DOHH2 (cell line): ENCODE measurements around the gene TMTC1.

Experiments
- H3F3A ChIP-seq: fragments of 200-600 bp; sonication (generic), shearing (Covaris generic); 2 replicates; pipeline ENCODE4 v1.6.0; 2016; ENCODE audit warnings: antibody characterized with exemption, mild to moderate bottlenecking; ENCODE audit not compliant: control insufficient read depth, insufficient read depth
- H3K27ac ChIP-seq: fragments of 200-600 bp; sonication (generic); 2 replicates; pipeline ENCODE4 v1.5.1; 2014; ENCODE audit warnings: low read depth, mild to moderate bottlenecking, low read length, moderate library complexity
- H3K27me3 ChIP-seq: fragments of 200-600 bp; sonication (generic); 2 replicates; pipeline ENCODE4 v1.6.1; 2014; ENCODE audit warnings: mild to moderate bottlenecking, low read length, mixed read lengths; ENCODE audit not compliant: control insufficient read depth
- H3K36me3 ChIP-seq: fragments of 200-600 bp; sonication (generic); 2 replicates; pipeline ENCODE4 v1.6.1; 2014; ENCODE audit warnings: mild to moderate bottlenecking, low read length, moderate library complexity, mixed read lengths; ENCODE audit not compliant: control insufficient read depth
- H3K4me1 ChIP-seq: fragments of 200-600 bp; sonication (generic); 2 replicates; pipeline ENCODE4 v1.6.1; 2014; ENCODE audit warnings: mild to moderate bottlenecking, low read length, mixed read lengths; ENCODE audit not compliant: control insufficient read depth
- H3K4me2 ChIP-seq: fragments of 200-600 bp; sonication (generic); 2 replicates; pipeline ENCODE4 v1.6.0; 2014; ENCODE audit warnings: mild to moderate bottlenecking, low read length, moderate library complexity
- H3K4me3 ChIP-seq: fragments of 200-600 bp; sonication (generic); 2 replicates; pipeline ENCODE4 v1.5.1; 2014; ENCODE audit warnings: mild to moderate bottlenecking, low read length, mixed read lengths
- H3K79me2 ChIP-seq: fragments of 200-600 bp; sonication (generic); 2 replicates; pipeline ENCODE4 v1.6.1; 2014; ENCODE audit warnings: mild to moderate bottlenecking, low read length, mixed read lengths; ENCODE audit not compliant: control insufficient read depth
- H3K9me2 ChIP-seq: fragments of 200-600 bp; sonication (generic); replicated peaks from 2 replicates; pipeline ENCODE4 v1.6.1; 2014; ENCODE audit warnings: mild to moderate bottlenecking, low read length, mixed read lengths; ENCODE audit not compliant: control insufficient read depth
- H3K9me3 ChIP-seq: fragments of 200-600 bp; sonication (generic); 2 replicates; pipeline ENCODE4 v1.6.1; 2014; ENCODE audit warnings: antibody characterized with exemption, low read length, mixed read lengths; ENCODE audit not compliant: control insufficient read depth, insufficient read depth
- H4K20me1 ChIP-seq: fragments of 200-600 bp; sonication (generic); 2 replicates; pipeline ENCODE4 v1.6.0; 2014; ENCODE audit warnings: low read depth, mild to moderate bottlenecking, antibody characterized with exemption, low read length, moderate library complexity; ENCODE audit not compliant: control insufficient read depth, insufficient read depth
- EZH2phosphoT487 ChIP-seq: fragments of 200-600 bp; sonication (generic); IDR thresholded peaks from 2 replicates; pipeline ENCODE4 v1.6.1; 2017; ENCODE audit warnings: borderline replicate concordance, mild to moderate bottlenecking, antibody characterized with exemption, low read length, moderate library complexity, mixed read lengths
- TF ChIP-seq, protein P1 (sequence below): fragments of 200-600 bp; sonication (generic); IDR thresholded peaks from one replicate; pipeline ENCODE4 v1.5.1; 2014; ENCODE audit warnings: antibody characterized with exemption, mild to moderate bottlenecking, low read depth, low read length; ENCODE audit not compliant: poor library complexity, severe bottlenecking

Gene TMTC1

DNA sequence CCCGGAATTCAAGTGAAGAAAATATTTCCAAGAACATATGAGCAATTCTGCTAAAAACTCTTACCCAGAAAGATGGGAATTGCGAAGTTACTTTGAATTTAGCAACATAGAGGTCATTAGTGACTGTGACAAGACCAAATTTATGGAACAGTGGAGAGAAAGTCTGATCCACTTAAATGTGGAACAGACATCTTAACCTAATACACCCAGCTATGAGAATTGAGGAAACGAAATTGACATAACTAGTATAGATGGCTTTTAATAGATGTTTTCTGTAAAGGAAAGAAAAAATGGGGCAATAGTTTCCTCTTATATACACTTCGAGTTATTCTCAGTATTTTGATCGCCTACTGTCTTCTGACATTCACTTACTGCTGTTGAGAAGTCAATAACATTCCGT, 290.9 kb downstream of the TMTC1 start:
- H3F3A ChIP-seq = no peaks in the 10 kb centered on the region
- peaks cover 5% of the 10 kb centered on the region for H3K4me1 ChIP-seq
- no peaks in the 10 kb centered on the region for H3K9me2 ChIP-seq
- H3K4me3 ChIP-seq = no peak overlapping the region
- no peak for TF ChIP-seq EZH2phosphoT487
- TF ChIP-seq, protein P1, sequence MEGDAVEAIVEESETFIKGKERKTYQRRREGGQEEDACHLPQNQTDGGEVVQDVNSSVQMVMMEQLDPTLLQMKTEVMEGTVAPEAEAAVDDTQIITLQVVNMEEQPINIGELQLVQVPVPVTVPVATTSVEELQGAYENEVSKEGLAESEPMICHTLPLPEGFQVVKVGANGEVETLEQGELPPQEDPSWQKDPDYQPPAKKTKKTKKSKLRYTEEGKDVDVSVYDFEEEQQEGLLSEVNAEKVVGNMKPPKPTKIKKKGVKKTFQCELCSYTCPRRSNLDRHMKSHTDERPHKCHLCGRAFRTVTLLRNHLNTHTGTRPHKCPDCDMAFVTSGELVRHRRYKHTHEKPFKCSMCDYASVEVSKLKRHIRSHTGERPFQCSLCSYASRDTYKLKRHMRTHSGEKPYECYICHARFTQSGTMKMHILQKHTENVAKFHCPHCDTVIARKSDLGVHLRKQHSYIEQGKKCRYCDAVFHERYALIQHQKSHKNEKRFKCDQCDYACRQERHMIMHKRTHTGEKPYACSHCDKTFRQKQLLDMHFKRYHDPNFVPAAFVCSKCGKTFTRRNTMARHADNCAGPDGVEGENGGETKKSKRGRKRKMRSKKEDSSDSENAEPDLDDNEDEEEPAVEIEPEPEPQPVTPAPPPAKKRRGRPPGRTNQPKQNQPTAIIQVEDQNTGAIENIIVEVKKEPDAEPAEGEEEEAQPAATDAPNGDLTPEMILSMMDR = no peak
- H3K27ac ChIP-seq = no peak overlapping the region
- no peaks in the 10 kb centered on the region for H3K9me3 ChIP-seq
- H3K79me2 ChIP-seq = no peaks in the 10 kb centered on the region
- no peaks in the 10 kb centered on the region for H3K27me3 ChIP-seq
- no peak overlapping the region for H3K4me2 ChIP-seq
- H3K36me3 ChIP-seq = no peaks in the 10 kb centered on the region
- H4K20me1 ChIP-seq = no peaks in the 10 kb centered on the region

DNA sequence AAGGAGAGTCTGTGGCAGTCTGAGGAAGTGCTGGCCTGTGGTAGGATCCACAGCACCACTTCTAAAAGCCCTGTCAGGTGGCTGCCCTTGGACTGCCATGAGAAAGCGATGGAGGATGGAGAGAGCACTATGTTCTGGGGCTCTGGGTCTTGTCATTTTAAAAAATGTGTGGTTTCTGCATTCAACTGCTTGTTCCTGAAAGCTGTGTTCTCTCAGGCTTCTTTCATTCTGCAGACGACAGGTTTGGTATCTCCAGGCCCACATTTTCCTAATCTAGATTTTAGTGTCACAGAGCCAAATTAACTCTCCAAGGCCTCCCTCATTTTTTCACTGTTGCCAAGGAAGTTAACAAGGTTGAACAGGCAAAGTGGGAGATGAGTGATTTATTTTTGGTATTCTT, 296.8 kb downstream of the TMTC1 start:
- no peaks in the 10 kb centered on the region for H3K79me2 ChIP-seq
- H3F3A ChIP-seq = no peaks in the 10 kb centered on the region
- no peak for TF ChIP-seq EZH2phosphoT487
- TF ChIP-seq, protein P1 = no peak

DNA sequence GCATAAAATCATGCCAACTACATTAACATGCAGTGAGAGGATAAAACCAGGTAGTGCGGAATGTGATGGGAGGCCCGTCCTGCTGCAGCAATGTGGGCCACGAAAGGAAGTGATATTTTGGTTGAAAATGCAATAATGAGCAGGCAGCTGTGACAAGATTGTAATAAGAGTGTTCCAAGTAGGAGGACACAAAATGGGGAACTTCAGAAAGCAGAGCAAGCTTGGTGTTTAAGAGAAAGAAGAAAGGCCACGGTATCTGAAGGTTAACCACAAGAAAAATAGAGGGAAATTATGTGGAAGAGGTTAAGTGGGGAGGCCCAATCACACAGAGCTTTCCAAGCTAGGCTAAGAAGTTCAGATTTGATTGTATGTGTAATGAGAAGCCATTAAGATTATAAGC, 320.5 kb downstream of the TMTC1 start:
- H3K9me2 ChIP-seq = no peaks in the 10 kb centered on the region
- H3K79me2 ChIP-seq = no peaks in the 10 kb centered on the region
- H3K9me3 ChIP-seq = no peaks in the 10 kb centered on the region
- TF ChIP-seq EZH2phosphoT487 = no peak
- TF ChIP-seq, protein P1 = no peak
- H3K27ac ChIP-seq = no peak overlapping the region
- H3K27me3 ChIP-seq = no peaks in the 10 kb centered on the region
- no peaks in the 10 kb centered on the region for H3K4me1 ChIP-seq
- no peaks in the 10 kb centered on the region for H3F3A ChIP-seq
- no peaks in the 10 kb centered on the region for H3K36me3 ChIP-seq
- no peaks in the 10 kb centered on the region for H4K20me1 ChIP-seq
- no peak overlapping the region for H3K4me3 ChIP-seq
- H3K4me2 ChIP-seq = no peak overlapping the region

More for the DNA sequence above, 296.8 kb downstream of the TMTC1 start:
- Histone ChIP-seq H3K9me3 (no peaks in the 10 kb centered on the region), H3K36me3 (no peaks in the 10 kb centered on the region), H3K27ac (no peak overlapping the region), H4K20me1 (no peaks in the 10 kb centered on the region), H3K4me1 (no peaks in the 10 kb centered on the region), H3K9me2 (no peaks in the 10 kb centered on the region), H3K27me3 (no peaks in the 10 kb centered on the region), H3K4me2 (no peak overlapping the region), H3K4me3 (no peak overlapping the region)

DNA sequence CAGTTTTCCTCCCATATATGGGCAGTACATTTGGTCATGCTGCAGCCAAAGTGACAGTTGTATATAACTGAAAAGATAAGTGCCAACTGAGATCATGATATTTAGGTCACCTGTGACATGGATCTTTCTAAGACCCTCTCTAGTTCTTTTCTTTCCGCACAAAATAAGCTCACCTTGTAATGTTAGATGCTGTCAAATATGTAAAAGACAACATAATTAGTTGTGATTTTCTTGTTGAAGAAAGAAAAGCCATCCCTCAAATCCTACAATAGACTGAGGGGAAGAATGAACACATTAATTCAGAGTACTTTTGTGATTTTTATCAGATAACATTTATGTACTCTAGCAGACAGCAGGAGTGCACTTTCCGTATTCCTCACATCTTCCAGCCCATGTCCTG, 323.7 kb downstream of the TMTC1 start:
- no peak for TF ChIP-seq EZH2phosphoT487
- TF ChIP-seq, protein P1 = no peak

More for the DNA sequence above, 323.7 kb downstream of the TMTC1 start:
- H3K36me3 ChIP-seq = no peaks in the 10 kb centered on the region
- H3F3A ChIP-seq = no peaks in the 10 kb centered on the region
- H3K4me1 ChIP-seq = no peaks in the 10 kb centered on the region
- H3K9me2 ChIP-seq = no peaks in the 10 kb centered on the region
- no peak overlapping the region for H3K4me3 ChIP-seq
- no peaks in the 10 kb centered on the region for H3K9me3 ChIP-seq
- no peaks in the 10 kb centered on the region for H4K20me1 ChIP-seq
- no peak overlapping the region for H3K4me2 ChIP-seq
- H3K79me2 ChIP-seq = no peaks in the 10 kb centered on the region
- no peak overlapping the region for H3K27ac ChIP-seq
- H3K27me3 ChIP-seq = no peaks in the 10 kb centered on the region
